ENCODE measurements around the gene TTC21B.

DNA sequence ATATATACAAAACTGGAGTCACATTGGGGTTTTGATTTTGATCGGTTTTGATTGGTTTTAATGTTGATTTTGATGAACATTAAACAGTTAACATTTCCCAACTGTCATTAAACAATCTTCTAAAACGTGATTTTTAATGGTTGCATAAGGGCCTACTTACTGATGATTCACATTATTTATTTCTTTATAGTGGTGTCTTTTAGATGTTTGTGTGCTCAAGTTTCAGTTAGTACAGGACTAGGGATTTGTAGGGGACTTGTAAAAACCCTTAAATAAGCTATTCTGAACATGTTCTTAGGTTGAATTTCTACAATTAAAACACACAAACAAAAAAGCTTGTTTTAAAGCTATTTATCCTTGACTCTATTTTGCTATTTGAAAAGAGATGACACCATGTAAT, 61.6 kb downstream of the TTC21B start:
- TF ChIP-seq, protein P1, sequence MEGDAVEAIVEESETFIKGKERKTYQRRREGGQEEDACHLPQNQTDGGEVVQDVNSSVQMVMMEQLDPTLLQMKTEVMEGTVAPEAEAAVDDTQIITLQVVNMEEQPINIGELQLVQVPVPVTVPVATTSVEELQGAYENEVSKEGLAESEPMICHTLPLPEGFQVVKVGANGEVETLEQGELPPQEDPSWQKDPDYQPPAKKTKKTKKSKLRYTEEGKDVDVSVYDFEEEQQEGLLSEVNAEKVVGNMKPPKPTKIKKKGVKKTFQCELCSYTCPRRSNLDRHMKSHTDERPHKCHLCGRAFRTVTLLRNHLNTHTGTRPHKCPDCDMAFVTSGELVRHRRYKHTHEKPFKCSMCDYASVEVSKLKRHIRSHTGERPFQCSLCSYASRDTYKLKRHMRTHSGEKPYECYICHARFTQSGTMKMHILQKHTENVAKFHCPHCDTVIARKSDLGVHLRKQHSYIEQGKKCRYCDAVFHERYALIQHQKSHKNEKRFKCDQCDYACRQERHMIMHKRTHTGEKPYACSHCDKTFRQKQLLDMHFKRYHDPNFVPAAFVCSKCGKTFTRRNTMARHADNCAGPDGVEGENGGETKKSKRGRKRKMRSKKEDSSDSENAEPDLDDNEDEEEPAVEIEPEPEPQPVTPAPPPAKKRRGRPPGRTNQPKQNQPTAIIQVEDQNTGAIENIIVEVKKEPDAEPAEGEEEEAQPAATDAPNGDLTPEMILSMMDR (IDR thresholded peaks at IDR 0.05), result no peak
- TF ChIP-seq POLR2A (IDR thresholded peaks at IDR 0.05), result no peak
